Hepatic stellate cell (primary cell): ENCODE measurements around the gene AMH.
A peak's percentile ranks its signal among the peaks of the same experiment; 100 is the strongest.

Experiments used
- DNase-seq: peaks from one replicate; pipeline ENCODE4 v3.0.0; 2011; ENCODE audit warnings: low spot score

AMH gene

GRCh38 chr19:2235381-2236063 lies 13.6 kb upstream of the AMH start:
- no peak for DNase-seq

- DNase-seq: no peak
These were observed 13.1 kb upstream of the AMH start for GRCh38 chr19:2236064-2236313.

DNA sequence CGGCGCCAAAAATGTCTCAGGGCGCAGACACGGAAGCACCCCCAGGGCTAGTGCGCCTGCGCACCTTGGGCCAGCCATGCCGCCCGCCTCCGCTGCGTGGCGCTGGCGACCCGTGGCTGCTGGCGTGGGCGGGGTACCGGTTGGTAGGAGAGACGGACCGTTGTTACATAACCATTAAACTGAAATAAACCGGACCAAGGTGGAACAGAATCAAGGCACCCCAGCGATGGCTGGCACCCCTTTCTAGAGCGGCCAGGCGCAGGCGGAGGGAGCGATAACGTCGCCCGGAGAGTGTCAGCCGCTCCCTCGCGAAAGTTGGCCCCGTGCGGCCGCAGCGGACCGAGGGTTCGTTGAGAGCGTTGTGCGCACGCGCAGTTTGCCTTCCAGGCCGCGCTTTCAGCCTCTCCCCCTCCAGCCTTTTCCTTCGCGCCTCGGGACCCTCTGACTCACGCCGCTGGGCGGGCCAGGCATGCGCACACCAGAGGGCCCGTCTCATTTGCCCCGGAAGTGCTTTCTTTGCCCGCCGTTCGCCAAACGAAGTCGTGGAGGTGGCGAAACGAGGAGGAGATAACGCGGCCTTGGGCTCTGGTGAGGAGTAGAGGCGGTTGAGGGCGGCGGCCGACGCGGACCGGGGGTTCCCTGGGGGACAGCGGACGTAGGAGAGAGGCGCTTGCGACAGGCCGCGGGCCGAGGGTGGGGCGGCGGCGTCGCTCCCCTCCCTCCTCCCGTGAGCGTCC lies 12.6 kb upstream of the AMH start, which contains the start of the genes PLEKHJ1 and SF3A2:
Gene PLEKHJ1 (minus strand): TSS at position 16 of the 737 bp plus-strand sequence. CDS start 81 bp downstream, outside the sequence.
Gene SF3A2 (plus strand): TSS at position 511 of the 737 bp plus-strand sequence. CDS start 6,595 bp downstream, outside the sequence.
- DNase-seq: peak; percentile 100

GRCh38 chr19:2237051-2237868 lies 11.9 kb upstream of the AMH start:
- DNase-seq: no peak

- no peak for DNase-seq
These were observed 11.3 kb upstream of the AMH start for GRCh38 chr19:2237869-2238153.

- DNase-seq: no peak
These were observed 9.9 kb upstream of the AMH start for GRCh38 chr19:2239173-2239572.

- DNase-seq: no peak
These were observed 9.1 kb upstream of the AMH start for GRCh38 chr19:2239771-2240770.

GRCh38 chr19:2240881-2241760 lies 8.0 kb upstream of the AMH start:
- no peak for DNase-seq

DNA sequence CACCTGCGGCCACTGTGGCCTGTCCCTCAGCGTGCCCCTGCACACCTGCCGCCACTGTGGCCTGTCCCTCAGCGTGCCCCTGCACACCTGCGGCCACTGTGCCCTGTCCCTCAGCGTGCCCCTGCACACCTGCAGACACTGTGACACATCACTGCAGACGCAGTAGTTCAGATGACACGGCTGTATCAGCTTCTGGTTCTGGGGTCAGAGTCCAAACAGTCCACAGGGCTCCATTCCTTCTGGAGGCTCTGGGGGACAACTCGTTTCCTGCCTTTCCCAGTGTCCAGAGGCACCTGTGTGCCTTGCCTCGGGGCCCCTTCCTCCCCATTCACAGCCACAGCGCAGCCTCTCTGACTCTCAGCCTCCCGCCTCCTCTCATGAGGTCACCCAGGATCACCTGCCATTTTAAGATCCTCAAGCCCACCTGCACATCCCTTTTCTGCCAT lies 7.0 kb upstream of the AMH start:
- DNase-seq: no peak

DNA sequence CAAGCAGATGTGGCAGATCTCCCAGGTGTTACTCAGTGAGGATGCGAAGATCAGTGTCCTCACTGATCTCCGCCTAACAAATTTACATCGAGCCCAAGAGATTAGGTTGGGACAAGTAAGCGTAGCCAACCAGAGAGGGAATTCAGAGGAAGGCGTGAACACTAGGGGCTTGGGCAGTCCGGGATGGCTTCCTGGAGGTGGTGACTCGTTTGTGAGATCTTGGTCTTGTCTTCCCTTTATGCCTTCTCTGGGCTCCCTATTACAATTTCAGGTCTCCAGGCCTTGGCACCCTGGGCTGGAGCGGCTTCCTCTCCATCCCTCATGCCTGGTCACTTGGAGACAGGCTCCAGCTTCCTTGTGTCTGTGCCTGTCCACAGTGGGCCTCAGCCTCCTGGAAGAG lies 6.3 kb upstream of the AMH start:
- DNase-seq: no peak

DNA sequence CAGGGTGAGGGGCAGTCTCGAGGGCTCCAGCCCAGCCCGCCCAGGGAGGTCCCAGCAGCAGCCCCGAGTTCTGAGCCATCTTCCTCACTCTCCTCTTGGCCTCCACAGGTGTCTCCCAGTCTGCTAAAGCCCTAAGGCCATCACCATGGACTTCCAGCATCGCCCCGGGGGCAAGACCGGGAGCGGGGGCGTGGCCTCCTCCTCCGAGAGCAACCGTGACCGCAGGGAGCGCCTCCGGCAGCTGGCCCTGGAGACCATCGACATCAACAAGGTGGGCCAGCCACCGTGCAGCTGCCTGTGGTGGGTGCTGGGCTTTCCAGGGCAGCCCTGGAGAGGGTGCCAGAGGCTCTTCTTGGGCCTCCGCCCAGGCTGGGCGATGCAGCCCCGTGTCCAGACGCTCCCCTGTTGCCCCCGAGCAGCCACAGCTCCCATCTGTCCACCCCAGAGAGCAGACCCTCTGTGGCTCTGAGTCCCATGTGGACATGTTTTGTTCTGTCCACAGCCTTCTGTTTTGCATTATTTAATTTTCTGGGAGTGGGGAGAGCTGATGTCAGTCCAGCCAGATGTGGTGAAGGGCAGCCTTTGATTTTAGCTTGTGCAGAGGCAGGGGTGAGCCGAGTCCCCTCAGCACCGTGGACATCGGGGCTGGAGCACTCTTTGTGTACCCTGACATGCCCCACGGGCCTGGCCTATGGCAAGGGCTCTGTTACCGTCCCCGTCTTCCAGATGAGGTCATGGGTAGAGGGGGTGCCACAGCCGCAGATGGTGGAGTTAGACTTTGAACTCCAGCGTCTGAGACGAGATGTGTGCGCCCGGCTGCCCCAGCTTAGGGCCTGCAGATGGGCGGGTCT lies 5.6 kb upstream of the AMH start:
- no peak for DNase-seq

GRCh38 chr19:2244125-2244411 lies 5.1 kb upstream of the AMH start:
- DNase-seq: no peak

DNA sequence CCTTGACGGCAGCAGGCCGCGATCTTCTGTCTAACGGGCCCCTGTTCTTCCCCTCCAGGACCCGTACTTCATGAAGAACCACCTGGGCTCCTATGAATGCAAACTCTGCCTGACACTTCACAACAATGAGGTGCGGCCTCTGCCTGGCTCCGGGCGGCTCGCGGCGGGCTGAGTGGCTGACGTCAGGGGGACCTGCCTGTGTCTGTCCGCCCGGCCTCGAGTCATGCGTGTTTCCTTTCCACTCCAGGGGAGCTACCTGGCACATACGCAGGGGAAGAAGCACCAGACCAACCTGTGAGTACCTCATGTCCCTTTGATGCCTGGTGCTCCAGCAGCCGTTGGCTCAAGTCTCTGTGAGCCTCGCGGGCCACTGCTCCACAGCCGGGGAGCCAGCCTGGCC lies 4.6 kb upstream of the AMH start:
- no peak for DNase-seq

DNA sequence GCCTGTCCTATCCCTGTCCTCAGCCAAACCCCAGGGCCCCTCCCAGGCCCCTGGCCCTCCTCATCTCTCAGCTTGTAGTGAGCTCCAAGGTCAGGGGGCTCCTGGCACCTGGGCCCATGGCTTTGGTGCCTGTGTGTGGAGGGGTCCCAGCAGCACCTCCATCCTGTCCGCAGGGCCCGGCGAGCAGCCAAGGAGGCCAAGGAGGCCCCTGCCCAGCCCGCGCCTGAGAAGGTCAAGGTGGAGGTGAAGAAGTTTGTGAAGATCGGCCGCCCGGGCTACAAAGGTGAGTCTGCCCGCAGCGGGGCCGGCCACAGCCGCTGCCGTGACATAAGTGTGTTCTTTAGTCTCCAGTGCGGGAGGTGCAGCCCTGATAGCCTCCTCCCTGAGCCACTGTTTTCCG lies 3.9 kb upstream of the AMH start:
- DNase-seq: no peak

DNA sequence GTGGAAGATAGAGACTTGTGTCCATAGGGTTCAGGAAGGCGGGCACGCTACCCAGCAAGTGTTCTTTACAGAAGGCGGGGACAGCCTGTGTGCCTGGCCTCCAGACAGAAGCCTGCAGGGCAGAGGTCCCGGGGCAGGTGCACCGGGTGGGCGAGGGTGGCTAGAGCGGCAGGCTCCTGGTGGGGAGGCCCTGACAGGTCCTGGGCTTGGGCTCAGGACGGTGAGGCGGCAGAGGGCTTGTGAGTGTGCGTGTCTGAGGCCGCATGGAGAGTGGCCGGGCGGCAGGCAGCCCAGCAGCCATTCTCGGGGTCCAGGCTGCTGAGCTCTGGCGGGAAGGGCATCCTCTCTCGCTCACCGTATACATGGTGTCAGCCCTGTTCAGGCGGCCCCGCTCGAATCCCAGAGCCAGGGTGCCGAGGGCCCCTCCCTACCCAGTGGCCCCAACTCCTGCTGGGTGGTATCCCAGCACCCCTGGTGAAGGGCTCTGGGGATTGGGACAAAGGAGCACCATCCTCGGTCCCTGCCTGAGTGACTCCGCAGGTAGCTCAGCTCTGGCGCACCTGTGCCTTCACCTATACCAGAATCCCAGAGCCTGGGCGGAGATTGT lies 3.0 kb upstream of the AMH start:
- no peak for DNase-seq

GRCh38 chr19:2246801-2247361 lies 2.2 kb upstream of the AMH start:
- DNase-seq: peak; percentile 68

GRCh38 chr19:2247433-2248101 lies 1.6 kb upstream of the AMH start:
- DNase-seq: no peak

DNA sequence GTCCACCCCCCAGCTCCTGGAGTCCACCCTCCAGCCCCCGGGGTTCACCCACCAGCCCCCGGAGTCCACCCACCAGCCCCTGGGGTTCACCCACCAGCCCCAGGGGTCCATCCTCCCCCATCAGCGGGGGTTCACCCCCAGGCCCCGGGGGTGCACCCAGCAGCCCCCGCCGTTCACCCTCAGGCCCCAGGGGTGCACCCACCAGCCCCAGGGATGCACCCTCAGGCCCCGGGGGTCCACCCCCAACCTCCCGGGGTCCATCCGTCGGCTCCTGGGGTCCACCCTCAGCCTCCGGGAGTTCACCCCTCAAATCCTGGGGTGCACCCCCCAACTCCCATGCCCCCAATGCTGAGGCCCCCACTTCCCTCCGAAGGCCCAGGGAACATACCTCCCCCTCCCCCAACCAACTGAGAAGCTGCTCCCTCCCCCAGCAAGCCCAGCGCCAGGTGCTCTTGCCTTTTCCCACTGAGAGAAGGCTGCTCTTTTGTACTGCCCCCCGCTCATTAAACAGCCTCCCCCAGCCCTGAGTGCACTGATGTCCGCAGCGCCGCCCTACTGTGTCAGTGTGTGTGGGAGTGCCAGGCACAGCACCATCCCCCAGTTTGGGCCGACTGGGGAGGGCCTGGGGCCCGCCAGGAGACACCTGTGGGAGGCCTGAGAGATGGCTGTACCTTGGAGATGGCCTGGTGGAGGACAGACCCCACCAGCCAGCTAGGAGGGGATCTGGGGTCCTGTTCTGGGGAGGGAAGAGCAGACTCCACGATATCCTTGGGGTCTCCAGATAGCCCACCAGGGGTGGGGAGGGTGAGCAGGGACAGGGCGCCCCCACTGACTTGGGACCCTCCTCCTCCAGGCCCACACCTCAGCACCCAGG lies 750 bp upstream of the AMH start:
- DNase-seq: no peak
